Measurements from ENCODE around the gene ATG4A. TPM values are rescaled to one million over a fixed set of nuclear protein-coding genes. Genes with fewer than 3 reads are reported as not detected.

The ATG4A gene
- total RNA-seq, 1 donor from 2014 or later = 10.9 TPM

DNA sequence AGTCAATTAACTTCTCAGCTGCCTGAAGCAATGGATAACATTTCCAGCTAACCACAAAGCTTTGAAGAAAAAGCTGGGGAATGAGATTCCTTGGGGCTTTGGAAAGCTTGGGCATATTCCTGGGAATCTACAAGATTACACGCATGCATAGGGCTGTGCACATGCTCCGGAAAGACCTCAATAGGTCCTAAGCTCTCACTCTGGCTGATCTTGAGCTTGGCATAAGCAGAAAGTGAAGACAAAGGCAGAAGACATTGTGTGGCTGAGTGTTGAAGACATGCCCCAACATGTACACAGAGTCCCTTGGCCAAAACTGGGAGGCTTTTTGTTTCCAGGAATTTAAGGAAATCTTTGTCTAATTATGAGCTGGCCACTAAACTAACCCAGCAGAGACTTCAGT is 31.2 kb downstream of the ATG4A start:
- peak in 1 of 2 donors; percentile 41 for DNase-seq (ENCODE audit: low read depth in 2 of 2)

DNA sequence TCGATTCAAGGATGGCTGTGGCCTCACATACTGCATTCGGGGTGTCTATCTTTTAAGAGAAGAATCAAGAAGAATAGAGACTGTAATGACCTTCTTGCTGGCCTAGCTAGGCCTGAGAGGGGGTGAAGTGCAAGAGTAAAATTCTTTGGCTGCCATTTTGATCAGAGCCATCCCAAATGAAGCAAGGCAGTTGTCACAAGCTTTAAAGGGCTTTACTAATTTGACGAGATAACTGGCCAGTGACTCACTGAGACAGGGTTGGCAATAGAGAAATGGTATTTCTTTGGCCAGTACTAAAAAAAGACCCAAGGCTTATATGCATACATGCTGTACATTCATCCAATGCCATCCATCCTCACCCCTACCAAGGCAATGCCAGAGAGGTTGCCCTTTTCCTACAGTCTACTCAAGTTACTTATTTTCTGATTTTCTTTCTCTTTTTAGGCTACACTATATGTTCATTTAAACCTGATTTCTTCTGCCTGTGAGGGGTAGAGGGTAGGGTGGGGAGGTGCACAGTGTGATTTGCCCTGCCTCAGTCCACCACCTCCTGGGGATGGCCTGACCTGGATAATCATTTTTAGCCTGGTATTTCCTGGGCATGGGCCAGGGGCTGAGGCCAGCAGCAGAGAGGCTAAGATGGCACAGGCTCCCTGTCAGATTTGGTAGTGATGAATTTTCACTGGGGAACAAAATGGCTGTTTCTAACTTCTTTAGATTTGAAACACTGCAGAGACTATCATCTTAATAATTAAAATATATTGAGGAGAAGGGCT is 32.2 kb downstream of the ATG4A start:
- DNase-seq (ENCODE audit: low read depth in 2 of 2) = no peak

DNA sequence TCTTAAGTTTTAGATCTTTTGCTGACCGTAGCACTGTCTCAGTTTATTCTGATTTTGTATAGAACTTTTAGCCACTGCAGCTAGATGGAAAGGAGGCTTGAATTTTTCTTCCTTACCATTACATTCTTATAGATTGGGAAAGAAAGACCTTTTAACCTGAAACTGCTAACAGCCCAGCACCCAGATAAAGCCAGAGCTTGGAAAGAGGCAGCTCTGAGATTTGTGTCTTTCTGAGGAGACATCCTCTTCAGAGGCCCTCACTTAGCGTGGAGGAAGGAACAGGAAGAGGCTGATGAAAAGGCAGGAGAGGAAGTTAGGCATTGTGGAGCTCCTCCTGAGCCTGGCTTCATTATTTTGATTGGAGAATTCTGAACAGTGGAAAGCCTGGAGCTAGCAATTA is 35.1 kb downstream of the ATG4A start:
- no peak for DNase-seq (ENCODE audit: low read depth in 2 of 2)

DNA sequence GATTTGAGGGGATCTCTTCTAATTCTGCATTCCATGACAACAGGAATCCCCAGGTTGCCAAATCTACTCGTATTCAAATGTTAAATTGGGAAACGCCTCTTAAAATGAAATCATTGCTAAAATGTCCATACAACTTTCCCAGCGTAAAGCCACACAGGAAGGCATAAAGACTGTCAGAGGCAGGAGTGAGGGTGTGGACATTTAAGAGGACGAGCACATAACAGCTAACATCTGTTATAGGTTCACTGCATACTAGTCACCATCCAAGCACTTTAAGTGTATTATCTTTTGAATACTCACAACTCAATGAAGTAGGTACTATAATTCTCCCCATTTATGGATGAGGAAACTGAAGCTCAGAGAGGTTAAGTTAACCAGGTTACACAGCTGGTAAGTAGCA is 35.6 kb downstream of the ATG4A start:
- no peak for DNase-seq (ENCODE audit: low read depth in 2 of 2)

DNA sequence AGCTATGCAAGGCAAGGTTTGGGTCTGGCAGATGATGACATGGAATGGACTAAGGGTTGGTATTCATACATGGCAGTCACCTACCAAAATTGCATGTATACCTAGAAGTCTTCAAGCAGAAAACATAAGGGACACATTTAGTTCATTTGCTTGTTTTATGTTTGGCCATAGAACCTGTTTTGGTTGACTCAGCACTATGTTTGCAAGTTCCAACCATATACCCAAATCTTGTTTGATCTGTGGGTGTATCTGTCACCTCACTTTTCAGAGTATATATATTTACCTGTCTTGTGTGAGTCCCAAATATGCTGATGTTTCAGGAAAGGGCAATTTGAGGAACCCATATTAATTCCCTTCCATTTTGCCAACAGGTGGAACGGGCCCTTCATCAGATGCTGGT is 39.3 kb downstream of the ATG4A start:
- DNase-seq (ENCODE audit: low read depth in 2 of 2) = no peak

DNA sequence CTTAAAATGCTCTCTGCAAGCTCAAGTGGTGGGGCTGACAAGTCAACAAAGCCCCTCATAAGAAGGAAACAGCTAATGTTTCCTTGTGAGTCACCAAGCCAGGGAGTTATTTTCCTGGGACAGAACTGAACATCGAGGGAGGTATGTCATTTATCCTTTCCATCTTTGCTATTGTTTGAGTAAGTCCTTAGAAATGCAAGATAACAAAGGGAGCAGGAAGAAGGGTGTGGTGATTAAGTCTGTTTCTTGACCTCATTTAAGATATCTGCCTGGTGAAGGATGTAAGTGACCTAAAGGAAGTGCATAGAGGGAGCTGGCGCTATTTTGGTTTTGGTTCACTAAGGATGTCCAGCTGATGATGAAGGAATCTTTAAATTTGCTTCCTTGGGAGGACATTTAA is 39.9 kb downstream of the ATG4A start:
- peak in 1 of 2 donors; percentile 94 for DNase-seq (ENCODE audit: low read depth in 2 of 2)

DNA sequence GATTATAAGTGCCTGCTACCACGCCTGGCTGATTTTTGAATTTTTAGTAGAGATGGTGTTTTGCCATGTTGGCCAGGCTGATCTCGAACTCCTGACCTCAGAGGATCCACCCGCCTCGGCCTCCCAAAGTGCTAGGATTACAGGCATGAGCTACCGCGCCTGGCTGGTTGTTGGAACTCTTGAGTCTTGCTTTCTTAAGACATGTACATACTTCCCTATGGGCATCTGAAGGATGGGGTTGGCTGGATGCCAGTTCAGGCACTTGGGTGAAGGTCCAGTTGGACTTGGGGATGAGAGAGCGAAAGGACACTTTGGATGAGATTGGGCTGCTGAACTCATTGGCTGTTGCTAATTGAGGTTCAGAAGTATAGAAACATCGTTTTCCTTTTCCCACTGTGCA is 40.5 kb downstream of the ATG4A start:
- DNase-seq (ENCODE audit: low read depth in 2 of 2) = no peak

DNA sequence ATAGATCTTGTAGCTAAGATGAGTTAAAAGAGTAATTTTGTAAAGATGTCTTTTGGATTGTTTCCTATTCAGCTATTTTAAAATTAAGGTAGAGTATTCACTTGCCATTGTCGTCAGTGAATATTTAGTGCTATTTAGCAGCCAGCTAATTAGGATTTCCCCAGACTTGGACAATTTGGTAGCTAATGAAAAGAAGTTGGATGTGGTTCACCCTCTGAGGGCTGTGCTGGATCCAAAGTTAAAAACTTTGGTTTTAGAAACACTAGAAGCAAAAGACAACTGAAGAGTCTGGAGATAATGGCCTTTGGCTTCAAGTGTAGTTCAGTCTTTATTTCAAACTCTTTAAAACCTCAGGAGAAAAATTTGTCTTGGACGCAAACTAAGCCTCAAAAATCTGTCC is 41.3 kb downstream of the ATG4A start:
- no peak for DNase-seq (ENCODE audit: low read depth in 2 of 2)

DNA sequence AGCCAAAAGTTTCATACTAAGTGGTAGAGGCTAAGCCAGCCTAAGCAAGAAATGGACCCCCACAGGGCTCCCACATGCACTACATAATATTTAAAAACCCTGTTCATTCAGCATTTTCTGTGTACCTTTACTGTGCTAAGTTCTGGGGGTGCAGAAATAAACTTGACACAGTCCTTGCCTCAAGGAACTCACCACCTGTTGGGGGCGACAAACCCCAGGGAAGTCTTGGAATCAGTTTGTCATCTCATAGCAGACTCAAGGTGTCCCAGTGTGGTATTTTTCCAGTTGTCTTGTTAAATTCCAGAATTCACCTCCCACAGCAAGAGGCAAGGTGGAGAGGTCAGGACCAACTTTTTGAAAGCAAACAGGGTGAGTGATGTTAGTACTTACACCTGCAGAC is 43.1 kb downstream of the ATG4A start:
- no peak for DNase-seq (ENCODE audit: low read depth in 2 of 2)

DNA sequence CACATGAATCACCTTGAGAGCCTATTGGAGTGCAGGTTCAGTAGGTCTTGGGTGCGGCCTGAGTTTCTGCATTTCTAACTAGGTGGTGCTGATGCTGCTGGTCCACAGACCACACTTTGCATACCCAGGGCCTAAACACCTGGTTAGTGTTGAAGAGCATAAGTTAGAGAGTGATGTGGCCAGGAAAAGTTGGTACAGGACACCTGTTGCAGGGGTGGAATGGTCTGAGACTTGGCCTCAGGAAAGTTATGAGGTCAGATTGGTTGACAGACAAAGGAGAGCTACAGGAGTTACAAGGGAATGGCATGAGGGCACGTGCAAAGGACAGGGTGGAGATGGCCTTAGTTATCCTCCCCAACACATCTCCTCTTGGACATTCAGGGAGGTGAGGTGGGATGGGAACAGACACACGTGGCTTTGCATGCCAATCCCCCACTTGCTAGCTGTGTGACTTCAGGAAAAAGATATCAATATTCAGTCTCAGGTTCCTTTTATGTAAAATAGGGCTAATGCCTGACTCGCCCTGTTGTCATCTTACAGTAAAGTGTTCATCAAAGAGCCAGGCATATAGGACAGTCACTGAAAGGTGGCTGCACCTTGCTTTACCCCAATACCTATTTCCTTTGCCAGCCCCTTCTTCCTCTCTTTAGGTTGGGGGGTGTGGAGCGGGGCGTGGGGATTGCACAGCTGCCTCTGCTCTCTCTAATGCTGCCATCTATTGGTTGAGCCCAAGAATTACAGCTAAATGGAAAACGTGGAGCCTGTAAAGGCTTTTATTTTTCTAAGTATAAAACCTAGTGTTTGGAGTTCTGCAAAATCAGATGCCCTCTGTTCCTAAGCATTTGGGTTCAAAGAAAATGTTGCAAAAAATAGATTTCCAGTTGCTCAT is 47.5 kb downstream of the ATG4A start:
- DNase-seq (ENCODE audit: low read depth in 2 of 2) = peak; percentile 18 to 31

DNA sequence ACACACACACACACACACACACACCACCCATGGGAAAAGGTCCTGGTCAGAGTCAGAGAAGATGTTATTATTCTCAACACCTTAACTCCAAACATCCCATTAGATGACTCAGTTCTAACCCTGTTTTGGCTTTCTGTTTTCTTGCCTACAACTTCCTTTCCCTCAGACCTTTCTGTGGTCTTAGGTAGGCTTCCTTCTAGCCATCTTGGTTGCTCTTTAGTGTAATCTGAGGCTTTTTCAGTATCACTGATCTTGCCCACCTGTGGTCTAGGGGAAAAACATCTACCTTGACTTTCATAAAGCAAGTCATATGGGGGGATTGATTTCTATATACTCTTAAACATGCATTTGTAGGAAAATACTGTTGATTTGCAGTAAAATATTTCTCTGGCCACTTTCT is 56.9 kb downstream of the ATG4A start:
- DNase-seq (ENCODE audit: low read depth in 2 of 2) = no peak

DNA sequence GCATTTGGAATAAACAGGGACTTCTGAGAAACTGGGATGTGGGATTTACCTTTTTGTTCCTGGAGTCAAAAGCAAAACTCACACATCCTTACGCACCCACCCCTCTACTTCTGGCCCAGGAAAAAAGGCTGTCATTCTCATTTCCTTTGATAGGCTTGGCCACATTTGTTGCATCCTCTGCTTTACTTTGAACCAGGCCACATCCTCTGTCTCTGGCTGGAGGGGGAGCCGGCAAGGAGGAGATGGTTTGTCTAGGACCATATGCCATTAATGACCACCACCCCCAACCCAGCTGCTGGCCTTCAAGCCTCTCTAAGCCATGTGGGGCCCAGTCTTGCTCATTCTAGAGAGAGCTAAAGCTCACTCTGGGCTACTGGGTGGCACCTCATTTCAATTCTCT is 64.5 kb downstream of the ATG4A start:
- no peak for DNase-seq (ENCODE audit: low read depth in 2 of 2)

DNA sequence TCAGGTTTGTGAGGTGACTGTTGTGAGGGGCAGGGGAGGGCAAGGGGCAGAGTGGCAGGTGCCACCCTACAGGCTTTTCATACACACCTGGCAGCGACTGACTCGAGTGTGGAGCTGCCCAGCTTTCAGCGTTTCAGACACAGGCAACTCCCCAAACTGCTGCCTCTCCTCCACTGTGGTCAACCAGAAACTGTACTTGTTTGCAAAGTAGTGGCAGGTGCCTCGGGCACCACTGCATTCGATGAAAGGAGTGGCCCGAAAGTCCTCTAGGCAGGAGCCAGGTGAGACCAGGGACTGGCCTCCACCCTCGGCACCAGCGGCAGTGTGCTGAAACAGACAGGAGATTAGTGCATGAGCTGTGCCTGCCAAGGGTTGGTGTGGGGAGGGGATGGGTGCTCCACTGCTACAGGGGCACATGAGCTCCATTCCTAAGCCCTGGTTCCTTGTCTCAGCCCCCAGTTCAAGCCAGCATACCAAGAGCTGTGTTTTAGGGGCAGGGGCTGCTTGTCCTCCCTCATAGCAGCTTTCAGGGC is 65.4 kb downstream of the ATG4A start:
- no peak for DNase-seq (ENCODE audit: low read depth in 2 of 2)

DNA sequence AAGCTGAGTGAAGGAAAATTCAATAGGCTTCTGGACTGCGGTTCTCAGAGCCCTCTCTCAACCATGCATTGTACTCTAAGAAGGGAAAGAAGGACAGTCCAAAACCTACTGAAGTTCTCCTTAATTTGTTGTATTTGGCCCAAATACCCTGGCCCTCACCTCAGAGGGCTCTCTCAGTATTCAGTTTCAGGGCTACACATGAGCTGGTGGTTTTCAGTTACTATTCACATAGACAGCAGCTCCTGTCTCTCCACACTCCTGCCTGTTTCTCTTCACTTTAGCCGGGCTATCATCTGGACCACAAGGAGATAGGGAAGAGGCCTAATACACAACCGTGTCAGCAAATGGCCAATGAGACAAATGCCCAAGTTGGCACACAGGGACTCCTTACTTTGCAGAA is 66.0 kb downstream of the ATG4A start:
- DNase-seq (ENCODE audit: low read depth in 2 of 2) = no peak

DNA sequence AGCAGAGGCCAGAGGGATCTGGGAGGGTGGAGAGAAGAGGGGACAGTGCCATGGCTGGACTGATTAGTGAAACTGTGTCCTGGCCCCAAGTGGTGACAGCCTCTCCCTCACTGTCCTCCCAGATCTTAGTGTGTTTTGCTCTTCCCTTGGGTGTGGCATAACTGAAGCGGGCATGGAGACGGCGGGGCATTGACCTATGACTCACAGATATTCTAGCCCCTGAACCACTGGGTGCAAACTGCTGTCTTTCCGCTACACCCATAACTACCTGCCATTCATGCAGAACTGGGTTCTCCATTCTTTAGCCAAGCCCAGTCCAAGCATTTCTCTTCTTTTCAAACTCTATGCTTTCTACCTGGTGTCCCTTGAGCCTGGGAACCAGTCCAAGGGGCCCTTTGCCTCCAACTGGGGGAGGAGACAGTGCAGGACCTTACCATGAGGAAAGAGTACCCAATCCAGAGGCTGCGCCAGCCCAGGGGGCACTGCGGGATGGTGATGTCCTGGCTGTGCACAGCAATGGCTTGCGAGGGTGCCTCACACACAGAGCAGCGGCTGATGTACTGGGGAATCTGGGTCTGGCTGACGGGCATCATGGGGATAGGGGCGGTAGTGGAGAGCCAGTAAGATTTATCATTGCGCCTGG is 67.6 kb downstream of the ATG4A start:
- no peak for DNase-seq (ENCODE audit: low read depth in 2 of 2)

DNA sequence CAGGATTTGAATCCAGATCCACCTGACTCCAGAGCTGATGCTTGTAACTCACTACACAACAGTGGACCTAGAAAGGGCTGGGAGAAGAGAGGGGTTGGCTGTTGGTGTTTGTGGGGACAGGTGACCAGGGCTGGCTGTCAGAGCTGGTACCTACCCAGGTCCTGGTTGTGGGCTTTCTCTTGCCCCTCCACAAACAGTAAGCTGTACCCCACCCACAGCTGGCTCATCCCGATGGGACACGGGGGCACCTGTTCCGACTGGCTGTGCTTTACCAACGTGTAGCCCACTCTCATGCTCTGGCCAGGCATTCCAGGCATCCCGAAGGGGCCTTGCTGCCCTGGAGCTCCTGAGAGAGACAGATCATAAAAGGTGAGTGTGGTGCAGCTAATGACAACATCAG is 68.7 kb downstream of the ATG4A start:
- DNase-seq (ENCODE audit: low read depth in 2 of 2) = no peak

DNA sequence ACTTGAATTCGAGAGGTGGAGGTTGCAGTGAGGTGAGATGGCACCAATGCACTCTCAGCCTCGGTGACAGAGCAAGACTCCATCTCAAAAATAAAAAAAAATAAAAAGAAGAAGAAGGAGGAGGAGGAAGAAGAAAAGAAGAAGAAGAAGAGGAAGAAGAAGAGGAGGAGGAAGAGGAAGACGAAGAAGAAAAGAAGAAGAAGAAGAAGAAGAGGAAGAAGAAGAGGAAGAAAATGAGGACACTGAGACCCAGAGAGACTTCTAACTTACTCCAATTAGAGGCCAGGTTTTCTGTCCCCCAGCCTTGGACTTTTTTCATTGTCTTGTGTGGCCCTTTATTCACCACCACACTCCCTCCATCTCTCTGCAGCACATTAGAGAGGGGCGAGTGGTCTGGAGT is 70.7 kb downstream of the ATG4A start:
- DNase-seq (ENCODE audit: low read depth in 2 of 2) = no peak

DNA sequence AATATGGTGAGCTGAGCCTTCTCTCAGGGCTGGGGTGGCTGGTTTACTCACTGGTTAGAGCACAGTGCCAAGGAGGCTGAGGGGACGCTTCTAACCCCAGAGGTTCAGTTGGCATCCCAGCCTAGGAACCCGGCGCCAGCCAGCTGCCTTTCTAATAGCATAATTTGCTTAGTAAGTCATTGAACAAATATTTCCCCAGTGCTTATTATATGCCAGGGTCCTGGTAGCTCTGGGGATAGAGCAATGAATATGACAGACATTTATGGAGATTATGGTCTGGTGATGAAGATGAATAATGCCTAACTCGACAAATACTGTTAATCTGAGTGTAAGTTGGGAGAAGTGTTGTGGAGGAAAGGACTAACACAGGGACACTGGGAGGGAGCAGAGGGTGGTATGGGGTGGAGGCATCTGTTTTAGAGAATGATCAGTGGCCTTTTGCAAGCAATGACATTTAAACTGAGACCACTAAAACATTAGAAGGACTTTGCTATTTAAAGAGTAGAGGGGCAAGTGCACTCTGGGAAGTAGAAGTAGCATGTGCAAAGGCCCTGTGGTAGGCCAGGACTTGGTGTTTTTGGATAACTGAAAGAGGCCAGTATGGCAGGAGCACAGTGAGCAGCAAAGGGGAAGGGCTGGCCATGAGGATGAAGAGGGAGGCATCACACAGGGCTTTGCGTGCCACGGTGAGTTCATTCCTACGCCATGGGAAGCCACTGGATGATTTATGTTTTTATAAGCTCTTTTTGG is 71.9 kb downstream of the ATG4A start:
- no peak for DNase-seq (ENCODE audit: low read depth in 2 of 2)

DNA sequence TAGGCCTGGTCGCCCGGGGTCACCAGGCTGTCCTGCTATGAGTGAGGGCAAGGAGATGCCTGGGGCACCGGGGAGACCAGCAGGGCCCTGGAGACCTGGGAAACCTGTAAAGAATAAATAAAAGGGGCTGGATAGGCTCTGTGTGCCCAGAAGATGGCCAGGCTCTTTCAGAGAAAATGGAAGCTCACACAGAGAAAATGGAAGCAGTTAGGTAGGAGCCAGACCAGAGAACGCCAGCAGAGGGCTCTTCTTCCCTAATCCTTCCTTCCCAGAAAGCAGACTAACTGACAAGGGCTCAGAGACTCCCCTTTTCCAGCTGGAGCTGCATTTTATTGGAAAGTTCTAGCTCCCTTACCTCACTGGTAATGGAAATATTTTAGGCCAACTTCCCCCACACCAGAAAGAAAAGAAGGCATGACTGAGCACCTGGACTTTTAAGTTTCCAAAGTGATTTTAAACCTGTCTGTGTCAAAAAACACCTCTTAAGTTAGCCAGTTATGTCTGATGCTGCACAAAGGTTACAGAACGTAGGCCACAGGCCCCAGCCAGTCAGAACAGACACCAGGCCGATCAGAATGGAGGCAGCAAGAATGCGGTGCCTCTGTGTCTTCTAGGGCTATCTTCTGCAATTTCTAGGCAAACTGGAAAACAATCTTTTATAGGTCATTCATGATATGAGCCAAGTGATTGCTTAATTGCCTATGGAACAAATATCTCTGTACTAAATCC is 74.0 kb downstream of the ATG4A start:
- peak; percentile 44 to 52 for DNase-seq (ENCODE audit: low read depth in 2 of 2)

DNA sequence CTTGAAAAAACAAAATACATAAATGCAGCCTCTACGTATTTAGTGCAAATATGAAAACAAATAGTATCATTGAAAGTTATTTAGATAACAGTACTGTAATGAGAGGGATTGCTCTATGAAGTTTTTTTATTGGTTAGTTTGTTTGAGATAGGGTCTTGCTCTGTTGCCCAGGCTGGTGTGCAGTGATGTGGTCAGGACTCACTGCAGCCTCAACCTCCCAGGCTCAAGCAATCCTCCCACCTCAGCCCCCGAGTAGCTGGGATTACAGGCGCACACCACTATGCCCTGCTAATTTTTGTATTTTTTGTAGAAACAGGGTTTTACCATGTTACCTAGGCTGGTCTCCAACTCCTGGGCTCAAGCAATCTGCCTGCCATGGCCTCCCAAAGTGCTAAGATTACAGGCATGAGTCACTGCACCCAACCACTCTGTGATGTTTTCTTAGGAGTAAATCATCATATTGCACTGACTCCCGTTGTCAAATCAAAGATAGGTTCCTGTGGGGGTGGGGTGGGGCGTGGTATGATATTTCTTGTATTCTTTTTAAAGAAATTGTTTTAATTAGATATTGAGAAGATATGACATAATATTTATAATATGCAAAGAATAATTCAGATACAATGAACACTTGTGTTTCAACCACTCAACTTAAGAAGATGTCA is 75.8 kb downstream of the ATG4A start:
- peak in 1 of 2 donors; percentile 26 for DNase-seq (ENCODE audit: low read depth in 2 of 2)
